Neural progenitor cell (in vitro differentiated cells): Measurements from ENCODE around the gene ERVMER34-1. TPM values are rescaled to one million over a fixed set of nuclear protein-coding genes. Genes with fewer than 3 reads are reported as not detected.

Experiments used
- DNase-seq: peaks from one replicate; pipeline ENCODE4 v3.0.0-alpha.2; 2016; ENCODE audit warnings: low spot score
- H2AFZ ChIP-seq: fragments of 200-600 bp; sonication (generic); replicated peaks from 2 replicates; pipeline ENCODE4 v1.6.1; 2016; ENCODE audit warnings: antibody characterized with exemption
- H3F3A ChIP-seq: fragments of 200-600 bp; sonication (generic); 2 replicates; pipeline ENCODE4 v1.6.1; 2016; ENCODE audit warnings: antibody characterized with exemption, low read depth
- H3K27ac ChIP-seq: fragments of 200-600 bp; sonication (generic); 2 replicates; pipeline ENCODE4 v1.5.1; 2016; ENCODE audit warnings: mild to moderate bottlenecking
- H3K27me3 ChIP-seq: fragments of 200-600 bp; sonication (generic); 2 replicates; pipeline ENCODE4 v1.6.1; 2016; ENCODE audit warnings: mild to moderate bottlenecking, moderate library complexity
- H3K36me3 ChIP-seq: fragments of 200-600 bp; sonication (generic); 2 replicates; pipeline ENCODE4 v1.5.1; 2016
- H3K4me1 ChIP-seq: fragments of 200-600 bp; sonication (generic); 2 replicates; pipeline ENCODE4 v1.6.1; 2016; ENCODE audit warnings: mixed run types
- H3K4me2 ChIP-seq: fragments of 200-600 bp; sonication (generic); 2 replicates; pipeline ENCODE4 v1.6.1; 2016
- H3K4me3 ChIP-seq: fragments of 200-600 bp; sonication (generic); 2 replicates; pipeline ENCODE4 v1.5.1; 2016
- H3K79me2 ChIP-seq: fragments of 200-600 bp; sonication (generic); 2 replicates; pipeline ENCODE4 v1.6.1; 2016; ENCODE audit warnings: low read depth
- H3K9ac ChIP-seq: fragments of 200-600 bp; sonication (generic); 2 replicates; pipeline ENCODE4 v1.6.1; 2016
- H3K9me3 ChIP-seq: fragments of 200-600 bp; sonication (generic); 2 replicates; pipeline ENCODE4 v1.5.1; 2016; ENCODE audit warnings: low read depth
- H4K20me1 ChIP-seq: fragments of 200-600 bp; sonication (generic); 2 replicates; pipeline ENCODE4 v1.6.1; 2016; ENCODE audit warnings: low read depth
- H3K27ac Mint-ChIP-seq: 3 replicates; pipeline ENCODE4 v1.8.0; 2021; ENCODE audit warnings: mixed read lengths
- H3K27me3 Mint-ChIP-seq: 2 replicates; pipeline ENCODE4 v1.8.0; 2022; ENCODE audit warnings: low read depth, mild to moderate bottlenecking, inconsistent platforms, moderate library complexity, mixed read lengths; ENCODE audit not compliant: insufficient read depth
- H3K36me3 Mint-ChIP-seq: 3 replicates; pipeline ENCODE4 v1.8.0; 2021; ENCODE audit warnings: mixed read lengths
- H3K4me1 Mint-ChIP-seq: 3 replicates; pipeline ENCODE4 v1.8.0; 2021; ENCODE audit warnings: mixed read lengths
- H3K4me3 Mint-ChIP-seq: 3 replicates; pipeline ENCODE4 v1.8.0; 2021; ENCODE audit warnings: mild to moderate bottlenecking, moderate library complexity, mixed read lengths
- H3K9me3 Mint-ChIP-seq: 3 replicates; pipeline ENCODE4 v1.8.0; 2020; ENCODE audit warnings: mixed read lengths
- CTCF ChIP-seq: fragments of 200-600 bp; sonication (generic); IDR thresholded peaks from 2 replicates; pipeline ENCODE4 v1.5.1; 2017; ENCODE audit warnings: antibody characterized with exemption, mild to moderate bottlenecking
- EZH2 ChIP-seq: fragments of 200-600 bp; sonication (generic); IDR thresholded peaks from 2 replicates; pipeline ENCODE4 v1.6.1; 2017; ENCODE audit warnings: antibody characterized with exemption, mild to moderate bottlenecking, moderate library complexity
- EZH2phosphoT487 ChIP-seq: fragments of 200-600 bp; sonication (generic); IDR thresholded peaks from 2 replicates; pipeline ENCODE4 v1.6.1; 2017; ENCODE audit warnings: antibody characterized with exemption
- total RNA-seq: library from RNA; depleted of rRNA; stranded (reverse); fragments of >200 nt; gene quantifications from 2 replicates; pipeline ENCODE4 v1.2.3, GENCODE V29; 2015; ENCODE audit warnings: low replicate concordance

ERVMER34-1 gene
- total RNA-seq, 1 donor from 2014 or later = 2.0 TPM

- H3K4me3 Mint-ChIP-seq = peak overlapping the region; percentile 86
- TF ChIP-seq CTCF = no peak
- no peak for TF ChIP-seq EZH2
- TF ChIP-seq EZH2phosphoT487 = no peak
- H3F3A ChIP-seq = no peaks in the 10 kb centered on the region
- peaks cover 1% of the 10 kb centered on the region for H3K36me3 Mint-ChIP-seq
- DNase-seq = peak; percentile 69
- H3K36me3 ChIP-seq = no peaks in the 10 kb centered on the region
- H3K4me1 ChIP-seq = no peaks in the 10 kb centered on the region
- H3K79me2 ChIP-seq = no peaks in the 10 kb centered on the region
- H2AFZ ChIP-seq = peak overlapping the region; percentile 99
- no peak overlapping the region for H3K27ac ChIP-seq
- no peaks in the 10 kb centered on the region for H4K20me1 ChIP-seq
- H3K27me3 ChIP-seq = peaks cover 44% of the 10 kb centered on the region
- H3K4me2 ChIP-seq = peak overlapping the region; percentile 84
- H3K4me3 ChIP-seq = peak overlapping the region; percentile 48
- H3K27me3 Mint-ChIP-seq = peaks cover 18% of the 10 kb centered on the region
- no peak overlapping the region for H3K27ac Mint-ChIP-seq
- H3K9ac ChIP-seq = no peak overlapping the region
- peaks cover 9% of the 10 kb centered on the region for H3K9me3 Mint-ChIP-seq
- H3K9me3 ChIP-seq = no peaks in the 10 kb centered on the region
- peaks cover 2% of the 10 kb centered on the region for H3K4me1 Mint-ChIP-seq
Observed at GRCh38 chr4:52751487-52751911, 274 bp upstream of the ERVMER34-1 start.

GRCh38 chr4:52750213-52750612, 1.0 kb downstream of the ERVMER34-1 start:
- H3K4me3 ChIP-seq = no peak overlapping the region
- TF ChIP-seq EZH2 (no peak), EZH2phosphoT487 (no peak), CTCF (no peak)
- Mint-ChIP-seq H3K27me3 (peaks cover 19% of the 10 kb centered on the region), H3K36me3 (peaks cover 5% of the 10 kb centered on the region), H3K4me3 (peak overlapping the region; percentile 78), H3K4me1 (peaks cover 2% of the 10 kb centered on the region), H3K27ac (no peak overlapping the region), H3K9me3 (peaks cover 9% of the 10 kb centered on the region)
- H3K9ac ChIP-seq = no peak overlapping the region
- H3K36me3 ChIP-seq = no peaks in the 10 kb centered on the region
- no peaks in the 10 kb centered on the region for H3K9me3 ChIP-seq
- no peaks in the 10 kb centered on the region for H3K4me1 ChIP-seq
- H3K27ac ChIP-seq = no peak overlapping the region
- H3K27me3 ChIP-seq = peaks cover 44% of the 10 kb centered on the region
- H3F3A ChIP-seq = no peaks in the 10 kb centered on the region
- no peak overlapping the region for H3K4me2 ChIP-seq
- no peaks in the 10 kb centered on the region for H3K79me2 ChIP-seq
- no peak for DNase-seq
- H4K20me1 ChIP-seq = no peaks in the 10 kb centered on the region
- peak overlapping the region; percentile 99 for H2AFZ ChIP-seq

- H3K4me2 ChIP-seq = no peak overlapping the region
- H3K27me3 ChIP-seq = peaks cover 42% of the 10 kb centered on the region
- H3K36me3 ChIP-seq = no peaks in the 10 kb centered on the region
- H3K4me3 Mint-ChIP-seq = no peak overlapping the region
- no peaks in the 10 kb centered on the region for H3K9me3 ChIP-seq
- H3K4me3 ChIP-seq = no peak overlapping the region
- no peak overlapping the region for H3K27ac ChIP-seq
- no peaks in the 10 kb centered on the region for H4K20me1 ChIP-seq
- no peak for TF ChIP-seq CTCF
- no peak overlapping the region for H3K9ac ChIP-seq
- peaks cover 9% of the 10 kb centered on the region for H3K9me3 Mint-ChIP-seq
- H3K27me3 Mint-ChIP-seq = peaks cover 19% of the 10 kb centered on the region
- no peak overlapping the region for H2AFZ ChIP-seq
- peaks cover 2% of the 10 kb centered on the region for H3K4me1 Mint-ChIP-seq
- no peak overlapping the region for H3K27ac Mint-ChIP-seq
- H3K79me2 ChIP-seq = no peaks in the 10 kb centered on the region
- H3K36me3 Mint-ChIP-seq = peaks cover 7% of the 10 kb centered on the region
- H3K4me1 ChIP-seq = no peaks in the 10 kb centered on the region
- no peaks in the 10 kb centered on the region for H3F3A ChIP-seq
- no peak for DNase-seq
Observed at GRCh38 chr4:52748432-52748831, 2.8 kb downstream of the ERVMER34-1 start.
